Limb (tissue), 2 donors: ENCODE data around the gene NET1.
"Not testable (repeated sequence)": the region's sequence is repeated elsewhere in the genome, so short reads cannot be mapped to it uniquely, and the experiment has no call there.

Experiments used
- DNase-seq, 2 donors: peaks; one replicate each; pipeline ENCODE4 v3.0.0-alpha.2; 2016; ENCODE audit errors: extremely low spot score in 2 of 2

NET1 gene

DNA sequence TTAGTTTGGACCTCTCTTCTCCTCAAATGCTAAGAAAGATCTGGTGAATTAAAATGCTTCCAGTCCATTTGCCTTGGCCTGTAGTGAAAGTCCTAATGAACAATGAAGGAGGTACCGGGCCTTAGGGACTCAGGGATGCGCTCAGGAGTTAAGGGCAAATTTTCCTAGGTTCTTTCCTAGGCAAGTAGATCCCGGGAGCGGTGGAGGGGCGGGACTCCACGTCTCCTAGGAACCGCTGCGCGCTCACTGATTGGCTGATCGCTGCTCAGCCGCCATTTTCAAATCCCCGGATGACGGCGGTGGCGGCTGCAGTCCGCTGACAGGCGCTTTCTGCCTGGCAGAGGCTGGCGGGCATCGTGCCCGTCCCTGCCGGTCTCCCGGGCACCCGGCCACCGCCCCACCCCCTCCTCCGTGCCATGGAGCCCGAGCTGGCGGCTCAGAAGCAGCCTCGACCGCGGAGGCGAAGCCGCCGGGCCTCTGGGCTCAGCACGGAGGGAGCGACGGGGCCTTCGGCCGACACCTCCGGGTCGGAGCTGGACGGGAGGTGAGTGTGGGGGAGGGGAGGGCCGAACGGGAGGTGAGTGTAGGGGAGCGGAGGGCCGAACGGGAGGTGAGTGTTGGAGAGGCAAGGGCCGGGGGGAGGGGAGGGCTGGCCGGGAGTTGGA, at the start of gene NET1:
NET1 (plus strand) TSS at position 281 of the 665 bp plus-strand sequence; CDS start at position 417, 136 bp downstream.
- DNase-seq, result peak; percentile 90 to 94

GRCh38 chr10:5362873-5363272, 49.5 kb upstream of the NET1 start:
- DNase-seq, result no peak

DNA sequence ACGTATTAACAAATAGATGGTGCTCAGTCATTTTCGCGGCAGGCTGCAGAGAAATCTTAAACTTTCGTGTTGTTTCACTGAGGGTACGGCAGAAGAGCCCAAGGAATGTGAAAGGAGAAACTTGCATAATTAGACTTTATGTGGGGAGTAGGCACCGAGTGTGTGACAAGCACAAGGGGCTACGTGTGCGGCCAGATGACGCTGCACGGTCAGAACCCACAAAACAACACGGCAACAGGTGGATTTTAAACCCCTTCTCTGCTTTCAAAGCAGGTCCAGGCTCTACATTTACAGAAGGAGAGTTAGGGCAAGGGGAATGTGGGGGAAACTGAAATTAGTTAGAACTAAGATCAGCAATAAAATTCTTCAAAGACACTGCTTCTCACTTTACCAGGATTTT, 48.0 kb upstream of the NET1 start:
- DNase-seq, result no peak

DNA sequence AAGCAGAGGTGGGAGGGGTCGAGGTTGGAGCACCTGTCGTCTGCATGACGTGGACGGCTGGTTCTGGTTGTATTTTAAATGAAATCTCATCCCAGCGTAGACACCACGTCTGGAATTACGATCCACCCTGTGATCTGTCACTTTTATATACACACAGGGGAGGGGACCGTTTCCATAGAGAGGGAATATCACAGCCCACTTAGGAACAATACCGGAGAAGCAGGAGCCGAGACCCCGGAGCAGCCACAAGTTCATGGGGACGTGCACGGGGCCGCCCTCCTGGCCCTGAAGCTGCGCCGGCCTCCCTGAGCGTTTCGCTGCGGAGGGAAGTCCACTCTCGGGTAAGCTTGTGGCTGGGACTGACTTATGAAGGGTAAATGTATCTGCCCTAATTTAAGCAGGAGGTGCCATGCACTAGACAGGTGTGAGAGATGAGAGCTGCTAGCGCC, 47.4 kb upstream of the NET1 start, which contains the start of gene UCN3:
UCN3 (plus strand) TSS at position 77 of the 449 bp plus-strand sequence. CDS start 8,755 bp downstream, outside the sequence.
- no peak for DNase-seq

DNA sequence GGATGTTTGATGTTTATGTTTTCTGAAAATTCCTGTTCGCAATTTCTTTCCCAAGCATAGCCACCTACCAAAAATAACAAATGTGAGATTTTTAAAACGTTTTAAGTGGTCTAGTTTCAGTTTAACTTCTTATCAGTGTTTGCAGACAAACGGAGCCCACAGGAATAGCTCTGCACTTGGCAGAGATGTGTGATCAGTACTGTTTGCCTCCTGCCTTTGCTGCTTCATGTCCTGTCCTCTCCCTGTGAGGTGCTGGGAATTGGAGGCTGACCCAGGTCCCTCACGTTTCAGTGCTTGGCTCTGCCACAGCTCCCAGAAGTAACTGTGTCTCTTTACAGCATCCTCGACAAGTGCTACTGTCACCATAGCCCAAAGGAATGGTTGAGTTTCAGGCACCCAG, 46.4 kb upstream of the NET1 start:
- DNase-seq, result no peak

- DNase-seq, result no peak
These were observed 42.8 kb upstream of the NET1 start for GRCh38 chr10:5369362-5370158.

- DNase-seq, result no peak
These were observed 41.6 kb upstream of the NET1 start for GRCh38 chr10:5370493-5371352.

GRCh38 chr10:5373307-5373706, 39.0 kb upstream of the NET1 start:
- no peak for DNase-seq

- DNase-seq, result no peak
These were observed 38.3 kb upstream of the NET1 start for GRCh38 chr10:5373891-5374611.

GRCh38 chr10:5376450-5376849, 35.9 kb upstream of the NET1 start:
- DNase-seq, result no peak

- not testable (repeated sequence) for DNase-seq
These were observed 33.2 kb upstream of the NET1 start for GRCh38 chr10:5379202-5379601.

- not testable (repeated sequence) for DNase-seq
These were observed 32.0 kb upstream of the NET1 start for GRCh38 chr10:5380395-5380794.

DNA sequence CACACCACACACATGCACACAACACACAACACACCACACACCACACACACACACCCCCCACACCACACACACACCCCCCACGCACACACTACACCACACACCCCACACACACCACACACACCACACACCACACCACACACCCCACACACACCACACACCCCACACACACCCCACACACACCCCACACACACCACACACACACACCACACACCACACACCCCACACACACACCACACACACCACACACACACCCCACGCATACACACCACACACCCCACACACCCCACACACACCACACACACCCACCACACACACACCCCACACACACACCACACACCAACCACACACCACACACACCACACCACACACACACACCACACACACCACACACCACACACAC, 31.2 kb upstream of the NET1 start:
- no peak for DNase-seq

GRCh38 chr10:5385224-5385623, 27.1 kb upstream of the NET1 start:
- no peak for DNase-seq

DNA sequence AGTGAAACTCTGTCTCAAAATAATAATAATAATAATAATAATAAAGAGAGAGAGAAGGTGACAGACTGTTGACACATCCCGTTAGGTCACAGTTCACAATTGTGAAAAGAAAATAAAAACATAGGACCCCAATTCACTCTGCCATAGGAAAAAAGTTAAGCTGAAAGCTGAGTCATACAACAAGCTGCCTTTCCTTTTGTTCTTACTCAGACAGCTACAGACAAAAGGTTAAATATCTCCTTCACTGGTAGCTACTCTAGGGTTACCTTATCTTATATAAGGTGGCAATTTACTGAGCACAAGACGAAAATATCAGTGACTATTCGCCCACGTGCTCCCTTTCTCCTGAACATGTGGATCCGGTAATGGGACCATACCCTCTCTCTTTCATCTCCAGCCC, 25.2 kb upstream of the NET1 start:
- DNase-seq, result no peak

GRCh38 chr10:5390607-5391205, 21.7 kb upstream of the NET1 start:
- DNase-seq, result no peak

DNA sequence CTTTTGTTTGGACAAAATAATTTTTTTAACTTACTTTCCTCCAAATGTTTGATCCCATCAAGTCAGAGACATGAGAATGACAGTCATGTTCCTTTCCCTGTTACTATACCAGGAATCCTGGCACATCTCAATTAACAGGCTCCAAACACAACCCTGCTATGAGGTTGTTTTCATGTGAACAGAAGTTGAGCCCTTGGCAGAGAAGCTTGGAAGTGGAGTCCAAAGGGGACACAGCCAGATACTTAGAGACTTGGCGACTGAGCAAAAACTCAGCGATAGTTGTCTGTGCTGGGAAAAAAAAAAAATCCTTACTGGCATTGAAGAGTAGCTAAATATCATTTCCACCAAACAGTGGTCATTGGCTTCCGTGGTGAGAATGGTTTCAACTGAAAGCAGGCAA, 20.6 kb upstream of the NET1 start:
- DNase-seq, result no peak

DNA sequence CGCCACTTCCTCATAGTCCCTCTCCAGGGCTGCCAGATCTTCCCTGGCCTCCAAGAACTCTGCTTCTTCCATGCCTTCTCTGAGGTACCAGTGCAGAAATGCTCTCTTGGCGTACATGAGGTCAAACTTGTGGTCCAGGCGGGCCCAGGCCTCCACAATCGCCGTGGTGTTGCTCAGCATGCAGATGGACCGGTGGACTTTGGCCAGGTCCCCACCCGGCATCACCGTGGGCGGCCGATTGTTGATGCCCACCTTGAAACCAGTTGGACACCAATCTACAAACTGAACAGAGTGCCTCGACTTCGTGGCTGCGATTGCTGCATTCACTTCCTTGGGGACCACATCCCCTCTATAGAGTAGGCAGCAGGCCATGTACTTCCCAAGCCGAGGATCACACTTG, 18.8 kb upstream of the NET1 start:
- no peak for DNase-seq

- no peak for DNase-seq
These were observed 17.2 kb upstream of the NET1 start for GRCh38 chr10:5395168-5395567.

DNA sequence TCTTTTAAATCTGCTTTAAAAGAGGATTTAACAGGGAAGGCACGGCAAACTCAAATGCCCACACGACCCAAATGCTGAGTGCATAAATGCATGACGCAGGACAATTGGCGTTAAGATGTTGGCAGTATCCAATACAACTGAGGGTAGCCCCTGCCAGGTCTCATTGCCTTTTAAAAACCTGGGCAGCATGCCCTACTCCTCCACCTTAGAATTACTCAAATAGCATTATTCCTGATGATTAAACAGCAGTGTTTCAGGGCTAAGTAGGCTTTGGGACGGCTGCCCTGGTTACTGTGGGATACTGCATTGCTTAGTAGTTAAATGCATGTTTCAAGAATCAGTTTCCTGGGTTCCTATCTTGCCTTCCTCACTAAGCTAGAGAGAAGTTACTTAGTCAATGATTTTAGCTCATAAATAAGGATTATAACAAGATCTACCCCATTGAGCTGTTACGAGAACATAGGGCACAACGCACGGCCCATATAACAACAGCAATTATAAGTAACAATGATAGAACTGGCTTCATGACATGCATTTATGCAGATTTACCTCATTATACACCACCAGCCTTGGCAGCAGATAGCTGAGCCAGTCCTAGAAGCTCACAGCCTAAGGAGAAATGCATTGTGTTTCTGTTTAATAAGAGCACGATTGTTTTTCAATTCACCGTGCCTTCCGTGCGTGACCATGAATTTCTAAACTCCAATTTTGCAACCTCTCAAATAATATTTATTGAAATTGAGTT, 15.6 kb upstream of the NET1 start:
- no peak for DNase-seq
